Activated naive CD8-positive, alpha-beta T cell (primary cell): ENCODE data around the gene MYRF.

Experiments used
- H3K27ac Mint-ChIP-seq: one replicate; pipeline ENCODE4 v1.8.0; 2021; ENCODE audit warnings: mixed read lengths
- H3K27me3 Mint-ChIP-seq: one replicate; pipeline ENCODE4 v1.8.0; 2021; ENCODE audit warnings: mixed read lengths
- H3K36me3 Mint-ChIP-seq: one replicate; pipeline ENCODE4 v1.8.0; 2021; ENCODE audit warnings: mixed read lengths
- H3K4me1 Mint-ChIP-seq: one replicate; pipeline ENCODE4 v1.8.0; 2021; ENCODE audit warnings: low read depth, mixed read lengths
- H3K4me3 Mint-ChIP-seq: one replicate; pipeline ENCODE4 v1.8.0; 2021; ENCODE audit warnings: mild to moderate bottlenecking, mixed read lengths
- H3K9me3 Mint-ChIP-seq: one replicate; pipeline ENCODE4 v1.8.0; 2021; ENCODE audit warnings: low read depth, mixed read lengths

Gene MYRF

GRCh38 chr11:61795876-61796526, 43.6 kb downstream of the MYRF start:
- Mint-ChIP-seq H3K36me3 (peaks cover 13% of the 10 kb centered on the region), H3K4me3 (no peak overlapping the region), H3K27me3 (no peaks in the 10 kb centered on the region), H3K9me3 (no peaks in the 10 kb centered on the region), H3K4me1 (peaks cover 22% of the 10 kb centered on the region), H3K27ac (no peak overlapping the region)

DNA sequence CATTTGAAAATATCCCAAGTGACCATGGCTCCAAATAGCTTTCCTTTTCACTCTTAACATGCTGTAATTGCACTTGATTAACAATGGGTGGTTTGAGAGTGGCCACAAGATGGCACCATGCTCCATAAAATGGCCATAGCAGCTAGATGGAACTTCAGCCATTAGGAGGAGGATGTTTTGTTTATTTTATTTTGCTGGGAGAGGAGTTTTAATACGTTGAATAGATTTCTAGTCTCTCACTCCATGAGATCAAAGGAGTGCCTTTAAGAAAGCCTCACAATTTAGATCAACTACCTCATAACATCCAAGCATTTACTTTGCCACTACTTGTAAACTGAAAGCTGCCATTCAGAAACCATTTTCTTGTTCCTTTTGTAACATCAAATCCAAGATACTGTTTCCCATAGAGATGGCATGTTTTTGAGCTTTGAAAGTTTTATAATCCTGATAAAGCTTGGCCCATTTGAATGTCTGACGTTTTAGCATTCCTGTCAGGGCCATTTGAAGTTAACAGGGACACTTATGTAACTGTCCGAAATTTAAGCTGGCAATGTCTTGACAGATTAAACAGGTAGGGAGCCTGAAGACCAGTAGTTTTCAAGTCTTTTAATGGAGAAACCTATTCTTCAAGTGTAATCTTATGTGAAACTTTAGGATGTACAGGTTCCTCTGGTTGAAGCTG, 45.0 kb downstream of the MYRF start:
- peaks cover 15% of the 10 kb centered on the region for H3K4me1 Mint-ChIP-seq
- peaks cover 9% of the 10 kb centered on the region for H3K36me3 Mint-ChIP-seq
- H3K9me3 Mint-ChIP-seq: no peaks in the 10 kb centered on the region
- no peak overlapping the region for H3K4me3 Mint-ChIP-seq
- no peak overlapping the region for H3K27ac Mint-ChIP-seq
- H3K27me3 Mint-ChIP-seq: no peaks in the 10 kb centered on the region

- Mint-ChIP-seq H3K4me3 (no peak overlapping the region), H3K27me3 (no peaks in the 10 kb centered on the region), H3K27ac (no peak overlapping the region), H3K36me3 (peaks cover 9% of the 10 kb centered on the region), H3K9me3 (no peaks in the 10 kb centered on the region), H3K4me1 (peaks cover 8% of the 10 kb centered on the region)
Measured at GRCh38 chr11:61799665-61800284, 47.3 kb downstream of the MYRF start.

- H3K9me3 Mint-ChIP-seq: no peaks in the 10 kb centered on the region
- H3K4me3 Mint-ChIP-seq: no peak overlapping the region
- peak overlapping the region; percentile 7 for H3K27ac Mint-ChIP-seq
- no peaks in the 10 kb centered on the region for H3K27me3 Mint-ChIP-seq
- peaks cover 4% of the 10 kb centered on the region for H3K4me1 Mint-ChIP-seq
- H3K36me3 Mint-ChIP-seq: peaks cover 9% of the 10 kb centered on the region
Measured at GRCh38 chr11:61800331-61801281, 48.2 kb downstream of the MYRF start.

DNA sequence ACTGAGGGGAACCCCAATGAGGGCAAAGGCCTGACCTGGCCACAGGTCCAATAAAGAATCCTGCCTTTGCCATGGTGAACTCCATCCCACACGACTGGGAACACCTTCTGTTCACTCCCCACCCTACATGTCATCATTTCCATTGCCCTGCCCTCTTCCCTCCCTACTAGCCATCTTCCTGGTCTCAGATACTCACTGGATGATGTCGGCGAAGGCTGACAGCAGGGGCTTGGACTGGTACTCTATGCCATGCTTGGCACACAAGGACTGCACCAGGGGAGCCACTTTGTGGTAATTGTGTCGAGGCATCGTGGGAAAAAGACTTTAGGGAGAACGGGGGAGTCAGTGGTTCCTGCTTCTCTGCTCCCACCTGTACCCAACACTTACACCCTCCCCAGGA, 50.2 kb downstream of the MYRF start:
- H3K4me1 Mint-ChIP-seq: no peaks in the 10 kb centered on the region
- peaks cover 4% of the 10 kb centered on the region for H3K36me3 Mint-ChIP-seq
- H3K4me3 Mint-ChIP-seq: no peak overlapping the region
- no peaks in the 10 kb centered on the region for H3K27me3 Mint-ChIP-seq
- no peaks in the 10 kb centered on the region for H3K9me3 Mint-ChIP-seq
- H3K27ac Mint-ChIP-seq: no peak overlapping the region

- Mint-ChIP-seq H3K9me3 (no peaks in the 10 kb centered on the region), H3K4me3 (no peak overlapping the region), H3K4me1 (no peaks in the 10 kb centered on the region), H3K36me3 (peaks cover 4% of the 10 kb centered on the region), H3K27me3 (no peaks in the 10 kb centered on the region), H3K27ac (no peak overlapping the region)
Measured at GRCh38 chr11:61803889-61804647, 51.6 kb downstream of the MYRF start.

- Mint-ChIP-seq H3K4me1 (no peaks in the 10 kb centered on the region), H3K27ac (no peak overlapping the region), H3K36me3 (peaks cover 3% of the 10 kb centered on the region), H3K27me3 (no peaks in the 10 kb centered on the region), H3K9me3 (no peaks in the 10 kb centered on the region), H3K4me3 (no peak overlapping the region)
Measured at GRCh38 chr11:61805146-61805545, 52.7 kb downstream of the MYRF start.

DNA sequence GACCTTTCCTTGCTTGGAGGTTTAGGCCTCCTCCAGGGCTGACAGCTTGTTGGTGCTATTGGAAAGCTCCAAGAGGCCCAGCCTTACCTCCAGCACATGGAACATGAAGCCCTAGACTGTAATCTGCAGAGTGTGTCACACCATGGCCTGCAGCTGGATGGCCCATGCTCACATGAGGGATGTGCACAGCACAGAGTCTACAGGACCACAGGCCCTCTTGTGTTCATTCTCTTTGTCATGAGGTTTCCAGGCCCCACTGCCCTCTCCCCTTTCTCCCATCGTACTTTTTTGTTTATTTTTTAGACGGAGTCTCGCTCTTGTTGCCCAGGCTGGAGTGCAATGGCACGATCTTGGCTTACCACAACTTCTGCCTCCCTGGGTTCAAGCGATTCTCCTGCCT, 54.3 kb downstream of the MYRF start:
- no peaks in the 10 kb centered on the region for H3K4me1 Mint-ChIP-seq
- H3K4me3 Mint-ChIP-seq: no peak overlapping the region
- H3K27ac Mint-ChIP-seq: no peak overlapping the region
- H3K9me3 Mint-ChIP-seq: no peaks in the 10 kb centered on the region
- no peaks in the 10 kb centered on the region for H3K36me3 Mint-ChIP-seq
- H3K27me3 Mint-ChIP-seq: no peaks in the 10 kb centered on the region

DNA sequence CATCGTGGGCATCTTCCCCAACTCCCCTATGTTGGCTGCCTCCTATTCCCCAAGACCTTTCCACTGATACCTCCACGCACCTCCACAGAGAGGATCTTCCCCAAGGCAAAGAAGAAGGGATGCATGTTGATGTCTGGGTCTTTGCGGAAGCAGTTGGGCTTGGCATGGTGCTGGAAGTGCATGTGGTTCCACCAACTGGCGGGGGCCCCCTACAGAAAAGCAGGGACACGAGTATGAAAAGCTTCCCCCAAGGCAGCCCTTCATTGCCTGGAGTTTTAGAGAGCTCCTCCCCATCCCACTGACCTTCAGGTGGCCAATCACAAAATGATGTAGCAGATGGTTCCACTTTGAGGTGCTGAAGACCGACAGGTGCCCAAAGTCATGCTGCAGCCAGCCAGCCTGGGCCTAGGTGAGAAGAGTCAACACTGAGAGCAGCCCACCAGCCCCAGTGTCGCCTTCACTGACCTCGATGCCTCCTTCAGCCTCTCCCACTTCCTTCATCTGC, 58.3 kb downstream of the MYRF start:
- no peak overlapping the region for H3K4me3 Mint-ChIP-seq
- peaks cover 4% of the 10 kb centered on the region for H3K4me1 Mint-ChIP-seq
- no peaks in the 10 kb centered on the region for H3K9me3 Mint-ChIP-seq
- peaks cover 11% of the 10 kb centered on the region for H3K27me3 Mint-ChIP-seq
- peaks cover 4% of the 10 kb centered on the region for H3K36me3 Mint-ChIP-seq
- H3K27ac Mint-ChIP-seq: no peak overlapping the region

DNA sequence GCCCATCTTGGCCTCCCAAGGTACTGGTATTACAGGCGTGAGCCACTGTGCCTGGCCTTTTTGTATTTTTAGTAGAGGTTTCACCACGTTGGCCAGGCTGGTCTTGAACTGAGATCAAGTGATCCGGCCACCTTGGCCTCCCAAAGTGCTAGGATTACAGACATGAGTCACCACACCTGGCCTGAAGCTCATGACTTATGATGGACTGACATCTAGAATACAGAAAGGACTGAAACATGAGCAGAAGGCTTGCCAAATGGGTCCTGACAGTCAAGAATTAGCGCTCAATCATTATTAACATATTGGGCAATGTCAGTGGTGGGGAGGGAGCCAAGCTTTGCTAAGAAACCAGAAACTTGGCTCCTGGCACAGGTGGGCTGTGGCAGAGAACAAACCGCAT, 59.4 kb downstream of the MYRF start:
- peaks cover 4% of the 10 kb centered on the region for H3K36me3 Mint-ChIP-seq
- H3K27me3 Mint-ChIP-seq: peaks cover 13% of the 10 kb centered on the region
- no peak overlapping the region for H3K4me3 Mint-ChIP-seq
- H3K9me3 Mint-ChIP-seq: no peaks in the 10 kb centered on the region
- H3K4me1 Mint-ChIP-seq: peaks cover 8% of the 10 kb centered on the region
- H3K27ac Mint-ChIP-seq: no peak overlapping the region

DNA sequence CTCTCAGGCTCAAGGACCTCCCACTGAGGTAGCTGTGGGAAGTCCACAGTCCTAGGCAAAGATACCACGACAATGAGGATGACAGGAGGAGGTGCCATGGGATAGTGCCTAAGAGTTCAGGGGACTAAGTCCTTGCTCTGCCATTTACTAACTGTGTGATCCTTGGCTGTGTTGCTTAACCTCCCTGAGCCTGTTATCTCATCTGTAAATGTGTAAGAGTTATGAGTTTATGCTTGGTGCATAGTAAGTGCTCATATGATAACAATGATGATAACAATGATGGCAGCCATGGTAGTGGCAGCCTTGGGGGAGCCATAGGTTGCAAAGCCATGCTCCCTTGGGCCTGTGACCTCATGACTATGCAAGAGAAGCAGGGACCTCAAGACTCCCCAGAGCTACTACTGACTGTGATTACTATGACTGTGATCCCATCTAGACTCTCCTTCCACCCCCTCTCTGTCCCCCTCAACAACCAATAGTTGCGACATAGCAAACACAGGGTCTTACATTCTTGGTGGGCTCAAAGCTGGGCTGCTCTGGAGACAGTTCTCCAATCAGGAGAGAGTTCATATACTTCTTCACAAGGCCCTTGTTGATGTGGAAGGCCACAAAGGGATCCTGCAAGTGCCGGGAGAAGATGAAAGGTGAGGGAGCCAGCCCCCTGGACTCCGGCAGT, 60.4 kb downstream of the MYRF start:
- H3K4me3 Mint-ChIP-seq: no peak overlapping the region
- H3K36me3 Mint-ChIP-seq: peaks cover 4% of the 10 kb centered on the region
- H3K27me3 Mint-ChIP-seq: peaks cover 13% of the 10 kb centered on the region
- H3K4me1 Mint-ChIP-seq: peaks cover 12% of the 10 kb centered on the region
- no peaks in the 10 kb centered on the region for H3K9me3 Mint-ChIP-seq
- no peak overlapping the region for H3K27ac Mint-ChIP-seq

GRCh38 chr11:61814247-61814957, 62.0 kb downstream of the MYRF start:
- H3K4me3 Mint-ChIP-seq: peak overlapping the region; percentile 91
- no peak overlapping the region for H3K27ac Mint-ChIP-seq
- peaks cover 13% of the 10 kb centered on the region for H3K27me3 Mint-ChIP-seq
- peaks cover 4% of the 10 kb centered on the region for H3K36me3 Mint-ChIP-seq
- H3K9me3 Mint-ChIP-seq: no peaks in the 10 kb centered on the region
- peaks cover 12% of the 10 kb centered on the region for H3K4me1 Mint-ChIP-seq
